GM23338 (cell line): ENCODE data around the gene BATF2. TPM values are rescaled to one million over a fixed set of nuclear protein-coding genes. Genes with fewer than 3 reads are reported as not detected.

Source experiments
- ATAC-seq: fragments of 200-7000 bp; cut with Tn5 transposase; 3 replicates; pipeline ENCODE4 v1.9.1; 2020
- DNase-seq: peaks from one replicate; pipeline ENCODE4 v3.0.0-alpha.2; 2015; ENCODE audit warnings: low spot score
- H2AFZ ChIP-seq: fragments of 200-600 bp; sonication (generic); 2 replicates; pipeline ENCODE4 v1.8.0; 2016; ENCODE audit warnings: antibody characterized with exemption, mild to moderate bottlenecking, moderate library complexity
- H3F3A ChIP-seq: fragments of 200-600 bp; sonication (generic); replicated peaks from 2 replicates; pipeline ENCODE4 v1.8.0; 2017; ENCODE audit warnings: antibody characterized with exemption, mixed run types, low read depth
- H3K27ac ChIP-seq: fragments of 200-600 bp; sonication (generic); 2 replicates; pipeline ENCODE4 v1.6.1; 2016; ENCODE audit warnings: low read depth
- H3K27me3 ChIP-seq: fragments of 200-600 bp; sonication (generic); 2 replicates; pipeline ENCODE4 v1.8.0; 2016; ENCODE audit warnings: mild to moderate bottlenecking, mixed run types, moderate library complexity; ENCODE audit not compliant: insufficient read depth
- H3K36me3 ChIP-seq: fragments of 200-600 bp; sonication (generic); 2 replicates; pipeline ENCODE4 v1.8.0; 2016; ENCODE audit warnings: mild to moderate bottlenecking; ENCODE audit not compliant: insufficient read depth
- H3K4me1 ChIP-seq: fragments of 200-600 bp; sonication (generic); 2 replicates; pipeline ENCODE4 v1.8.0; 2016; ENCODE audit warnings: mild to moderate bottlenecking, moderate library complexity; ENCODE audit not compliant: insufficient read depth
- H3K4me2 ChIP-seq: fragments of 200-600 bp; sonication (generic); 2 replicates; pipeline ENCODE4 v1.7.1; 2017; ENCODE audit warnings: mixed run types
- H3K4me3 ChIP-seq: fragments of 200-600 bp; sonication (generic); 2 replicates; pipeline ENCODE4 v1.6.1; 2016; ENCODE audit warnings: mixed run types
- H3K79me2 ChIP-seq: fragments of 200-600 bp; sonication (generic); replicated peaks from 2 replicates; pipeline ENCODE4 v1.8.0; 2017; ENCODE audit warnings: mild to moderate bottlenecking; ENCODE audit not compliant: insufficient read depth
- H3K9me2 ChIP-seq: fragments of 200-600 bp; sonication (generic); 2 replicates; pipeline ENCODE4 v1.8.0; 2017; ENCODE audit not compliant: insufficient read depth
- H4K20me1 ChIP-seq: fragments of 200-600 bp; sonication (generic); replicated peaks from 2 replicates; pipeline ENCODE4 v1.8.0; 2017; ENCODE audit warnings: mild to moderate bottlenecking; ENCODE audit not compliant: insufficient read depth
- H3K27ac Mint-ChIP-seq: 2 replicates; pipeline ENCODE4 v1.8.0; 2020; ENCODE audit warnings: inconsistent platforms, mild to moderate bottlenecking, moderate library complexity, mixed read lengths
- H3K27me3 Mint-ChIP-seq: 3 replicates; pipeline ENCODE4 v1.8.0; 2022; ENCODE audit warnings: low read depth, mild to moderate bottlenecking, moderate library complexity, mixed read lengths, inconsistent platforms; ENCODE audit not compliant: insufficient read depth, poor library complexity
- H3K36me3 Mint-ChIP-seq: 3 replicates; pipeline ENCODE4 v1.8.0; 2021; ENCODE audit warnings: low read depth, mild to moderate bottlenecking, inconsistent platforms, moderate library complexity, mixed read lengths
- H3K4me1 Mint-ChIP-seq: 3 replicates; pipeline ENCODE4 v1.8.0; 2020; ENCODE audit warnings: mild to moderate bottlenecking, inconsistent platforms, mixed read lengths
- H3K4me3 Mint-ChIP-seq: 3 replicates; pipeline ENCODE4 v1.8.0; 2021; ENCODE audit warnings: moderate library complexity, mild to moderate bottlenecking, inconsistent platforms, mixed read lengths
- H3K9me3 Mint-ChIP-seq: 3 replicates; pipeline ENCODE4 v1.8.0; 2020; ENCODE audit warnings: moderate library complexity, mild to moderate bottlenecking, inconsistent platforms, mixed read lengths
- CREB1 ChIP-seq: fragments of 250-450 bp; sonication (Bioruptor Pico); IDR thresholded peaks from 2 replicates; pipeline ENCODE4 v1.5.0; 2020; ENCODE audit warnings: low read depth, mild to moderate bottlenecking, moderate library complexity
- EZH2 ChIP-seq: fragments of 200-600 bp; sonication (generic); IDR thresholded peaks from one replicate; pipeline ENCODE4 v1.8.0; 2017; ENCODE audit warnings: antibody characterized with exemption, mild to moderate bottlenecking, low read depth; ENCODE audit not compliant: unreplicated experiment
- EZH2phosphoT487 ChIP-seq: fragments of 200-600 bp; sonication (generic); IDR thresholded peaks from one replicate; pipeline ENCODE4 v1.8.1; 2018; ENCODE audit warnings: antibody characterized with exemption; ENCODE audit not compliant: unreplicated experiment
- REST ChIP-seq: IDR thresholded peaks from one replicate; pipeline ENCODE4 v1.6.1; 2018; ENCODE audit warnings: antibody characterized with exemption; ENCODE audit not compliant: unreplicated experiment
- STAT1 ChIP-seq: IDR thresholded peaks from one replicate; pipeline ENCODE4 v1.6.1; 2016; ENCODE audit warnings: antibody characterized with exemption; ENCODE audit not compliant: unreplicated experiment
- ZNF462 ChIP-seq: fragments of 250-450 bp; sonication (Bioruptor Pico); IDR thresholded peaks from 2 replicates; pipeline ENCODE4 v1.5.0; 2020; ENCODE audit warnings: mild to moderate bottlenecking, moderate library complexity
- polyA plus RNA-seq: library from polyadenylated mRNA; unstranded; fragments of >200 nt; fragmentation: Nextera tagmentation; extraction: Ambion mirVana; gene quantifications from 2 replicates; pipeline ENCODE4 v1.2.1, GENCODE V29; 2016
- total RNA-seq: library from RNA; depleted of rRNA; stranded (reverse); fragments of >200 nt; shearing (Covaris generic); gene quantifications from 2 replicates; pipeline ENCODE4 v1.2.3, GENCODE V29; 2014
- TF ChIP-seq, protein P1 (sequence below), 2 experiments: fragments of 200-600 bp in 1 of 2; sonication (generic) in 1 of 2; conservative IDR thresholded peaks; 2 replicates each; pipeline versions ENCODE4 v1.5.1 to v1.6.1; 2016 to 2017; ENCODE audit warnings: antibody characterized with exemption in 2 of 2, low read depth in 2 of 2, mild to moderate bottlenecking in 2 of 2, moderate library complexity in 1 of 2
- TF ChIP-seq, protein P2 (sequence below): IDR thresholded peaks from 2 replicates; pipeline ENCODE4 v1.6.1; 2016; ENCODE audit warnings: antibody characterized with exemption

Gene BATF2
- total and polyA plus RNA-seq, 2 experiments from 2014 or later: 0.53 to 1.6 TPM

DNA sequence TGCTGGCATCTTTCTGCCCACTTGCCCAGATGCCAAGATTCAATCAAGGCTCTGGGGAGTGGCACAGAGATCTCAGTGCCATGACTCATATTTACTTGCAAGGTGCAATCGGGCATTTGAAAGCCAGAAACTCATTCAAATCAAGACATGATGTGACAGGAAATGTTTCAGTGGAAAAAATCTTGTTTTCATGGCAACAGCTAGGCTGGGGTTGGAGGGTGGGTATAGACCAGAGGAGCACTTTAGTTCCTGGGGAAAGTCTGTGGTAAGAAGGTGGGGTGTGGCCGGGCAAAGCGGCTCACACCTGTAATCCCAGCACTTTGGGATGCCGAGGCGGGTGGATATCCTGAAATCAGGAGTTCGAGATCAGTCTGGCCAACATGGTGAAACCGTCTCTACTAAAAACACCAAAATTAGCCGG, 26.0 kb downstream of the BATF2 start (continued):
- TF ChIP-seq REST (no peak), STAT1 (no peak), EZH2 (no peak)
- TF ChIP-seq, protein P1, sequence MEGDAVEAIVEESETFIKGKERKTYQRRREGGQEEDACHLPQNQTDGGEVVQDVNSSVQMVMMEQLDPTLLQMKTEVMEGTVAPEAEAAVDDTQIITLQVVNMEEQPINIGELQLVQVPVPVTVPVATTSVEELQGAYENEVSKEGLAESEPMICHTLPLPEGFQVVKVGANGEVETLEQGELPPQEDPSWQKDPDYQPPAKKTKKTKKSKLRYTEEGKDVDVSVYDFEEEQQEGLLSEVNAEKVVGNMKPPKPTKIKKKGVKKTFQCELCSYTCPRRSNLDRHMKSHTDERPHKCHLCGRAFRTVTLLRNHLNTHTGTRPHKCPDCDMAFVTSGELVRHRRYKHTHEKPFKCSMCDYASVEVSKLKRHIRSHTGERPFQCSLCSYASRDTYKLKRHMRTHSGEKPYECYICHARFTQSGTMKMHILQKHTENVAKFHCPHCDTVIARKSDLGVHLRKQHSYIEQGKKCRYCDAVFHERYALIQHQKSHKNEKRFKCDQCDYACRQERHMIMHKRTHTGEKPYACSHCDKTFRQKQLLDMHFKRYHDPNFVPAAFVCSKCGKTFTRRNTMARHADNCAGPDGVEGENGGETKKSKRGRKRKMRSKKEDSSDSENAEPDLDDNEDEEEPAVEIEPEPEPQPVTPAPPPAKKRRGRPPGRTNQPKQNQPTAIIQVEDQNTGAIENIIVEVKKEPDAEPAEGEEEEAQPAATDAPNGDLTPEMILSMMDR (conservative IDR thresholded peaks at IDR 0.05; ENCODE audit: low read depth in 2 of 2): no peak
- TF ChIP-seq, protein P2, sequence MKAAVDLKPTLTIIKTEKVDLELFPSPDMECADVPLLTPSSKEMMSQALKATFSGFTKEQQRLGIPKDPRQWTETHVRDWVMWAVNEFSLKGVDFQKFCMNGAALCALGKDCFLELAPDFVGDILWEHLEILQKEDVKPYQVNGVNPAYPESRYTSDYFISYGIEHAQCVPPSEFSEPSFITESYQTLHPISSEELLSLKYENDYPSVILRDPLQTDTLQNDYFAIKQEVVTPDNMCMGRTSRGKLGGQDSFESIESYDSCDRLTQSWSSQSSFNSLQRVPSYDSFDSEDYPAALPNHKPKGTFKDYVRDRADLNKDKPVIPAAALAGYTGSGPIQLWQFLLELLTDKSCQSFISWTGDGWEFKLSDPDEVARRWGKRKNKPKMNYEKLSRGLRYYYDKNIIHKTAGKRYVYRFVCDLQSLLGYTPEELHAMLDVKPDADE: no peak

DNA sequence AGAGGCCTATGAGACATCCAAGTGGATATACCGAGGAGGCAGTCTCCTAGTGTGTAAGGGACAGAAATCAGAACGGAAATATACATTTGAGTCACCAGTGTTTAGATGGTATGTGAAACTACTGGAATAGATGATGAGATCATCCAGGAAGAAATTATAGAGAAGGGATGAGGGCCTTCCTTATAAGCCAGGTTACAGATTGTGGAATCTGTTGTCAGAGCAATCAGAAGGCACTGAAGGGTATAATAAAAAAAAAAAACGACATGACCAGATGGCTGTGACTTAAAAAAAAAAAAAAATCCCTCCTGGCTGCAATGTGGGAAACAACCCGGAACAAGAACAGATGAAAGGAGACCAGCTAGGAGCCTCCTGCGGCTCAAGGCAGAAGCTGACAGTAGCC, 27.6 kb downstream of the BATF2 start:
- Histone ChIP-seq H3K36me3 (no peaks in the 10 kb centered on the region), H3K27me3 (peaks cover 26% of the 10 kb centered on the region), H4K20me1 (no peaks in the 10 kb centered on the region; the same call in 1 of the 2 replicates), H3K4me2 (no peak overlapping the region), H3K4me1 (no peaks in the 10 kb centered on the region), H2AFZ (no peak overlapping the region), H3K79me2 (no peaks in the 10 kb centered on the region), H3K9me2 (no peaks in the 10 kb centered on the region), H3F3A (no peaks in the 10 kb centered on the region), H3K4me3 (no peak overlapping the region), H3K27ac (no peak overlapping the region)
- Mint-ChIP-seq H3K27ac (no peak overlapping the region), H3K9me3 (peaks cover 3% of the 10 kb centered on the region; the same call in 1 of the 3 replicates), H3K27me3 (peaks cover 10% of the 10 kb centered on the region), H3K4me1 (no peaks in the 10 kb centered on the region), H3K4me3 (no peak overlapping the region), H3K36me3 (no peaks in the 10 kb centered on the region)
- no peak for DNase-seq
- ATAC-seq: no peak
- TF ChIP-seq CREB1 (CRISPR knock-in tag): no peak
- TF ChIP-seq REST: no peak
- no peak for TF ChIP-seq ZNF462 (CRISPR knock-in tag)
- TF ChIP-seq EZH2phosphoT487: no peak
